A549 (cell line): ENCODE results near the gene PRKAG2. TPM values are rescaled to one million over a fixed set of nuclear protein-coding genes. Genes with fewer than 3 reads are reported as not detected.

Source experiments
- ATAC-seq, 2 experiments: fragments of 200-7000 bp in 1 of 2; fragments of >200 bp in 1 of 2; cut with Nextera tagmentation in 1 of 2; cut with Tn5 transposase in 1 of 2; 3 replicates each; pipeline versions ENCODE4 v1.8.0 to v1.9.1; 2018 to 2020; ENCODE audit warnings: mild to moderate bottlenecking in 1 of 2, moderate library complexity in 1 of 2
- CTCF ChIA-PET: fragments of 300-600 bp; sonication (Branson Sonifier 250); formaldehyde crosslinking; extraction: SDS; loops from one replicate; lab custom pipeline; 2021; ENCODE audit warnings: antibody characterized with exemption, inconsistent platforms; lab: Yijun Ruan, JAX
- POLR2A ChIA-PET: fragments of 350-600 bp; formaldehyde crosslinking; extraction: SDS; loops from one replicate; lab custom pipeline; 2021; ENCODE audit warnings: antibody characterized with exemption, inconsistent platforms; lab: Yijun Ruan, JAX
- DNase-seq, 2 experiments: peaks; one replicate each; pipeline versions ENCODE4 v3.0.0 to v3.0.0-alpha.2; 2011 to 2016; ENCODE audit warnings: low read depth in 1 of 2, low spot score in 1 of 2
- FAIRE-seq: peaks from 2 replicates; lab custom pipeline; 2011; peaks lifted over from hg19 to GRCh38; lab: Jason Lieb, UNC
- H3K27ac ChIP-seq, 2 experiments: fragments of >200 bp; sonication (Bioruptor Twin); formaldehyde crosslinking; 3 replicates each; pipeline ENCODE4 v1.5.1; 2016 to 2017
- H3K4me1 ChIP-seq: fragments of >200 bp; sonication (Bioruptor Twin); formaldehyde crosslinking; 3 replicates; pipeline ENCODE4 v1.6.1; 2016
- H3K4me2 ChIP-seq: fragments of >200 bp; sonication (Bioruptor Twin); formaldehyde crosslinking; 3 replicates; pipeline ENCODE4 v1.6.1; 2016
- H3K4me3 ChIP-seq: fragments of >200 bp; sonication (Bioruptor Twin); formaldehyde crosslinking; 3 replicates; pipeline ENCODE4 v1.5.1; 2016
- H3K9me3 ChIP-seq: fragments of >200 bp; sonication (Bioruptor Twin); formaldehyde crosslinking; 3 replicates; pipeline ENCODE4 v1.6.1; 2016
- BHLHE40 ChIP-seq: IDR thresholded peaks from 2 replicates; pipeline ENCODE4 v1.6.1; 2012; ENCODE audit warnings: low read depth, low read length, inconsistent platforms
- CTCF ChIP-seq: fragments of >200 bp; sonication (Bioruptor Twin); formaldehyde crosslinking; IDR thresholded peaks from 3 replicates; pipeline ENCODE4 v1.5.1; 2016
- HES2 ChIP-seq: fragments of >200 bp; sonication (Bioruptor Twin); formaldehyde crosslinking; IDR thresholded peaks from 2 replicates; pipeline ENCODE4 v1.6.1; 2016
- HEYL ChIP-seq: fragments of 250-450 bp; sonication (Bioruptor Pico); IDR thresholded peaks from 2 replicates; pipeline ENCODE4 v1.8.0; 2021; ENCODE audit warnings: mild to moderate bottlenecking, moderate library complexity
- HMGXB4 ChIP-seq: fragments of 250-450 bp; sonication (Bioruptor Pico); IDR thresholded peaks from 2 replicates; pipeline ENCODE4 v1.5.0; 2021; ENCODE audit warnings: mild to moderate bottlenecking, moderate library complexity, borderline replicate concordance
- HOXB5 ChIP-seq: fragments of 250-450 bp; sonication (Bioruptor Pico); IDR thresholded peaks from 2 replicates; pipeline ENCODE4 v1.5.0; 2020; ENCODE audit warnings: mild to moderate bottlenecking, moderate library complexity
- NFE2L2 ChIP-seq: fragments of 150-350 bp; conservative IDR thresholded peaks from 2 replicates; pipeline ENCODE4 v1.6.1; 2014; ENCODE audit warnings: low read length
- NPAS2 ChIP-seq: fragments of 250-450 bp; sonication (Bioruptor Pico); IDR thresholded peaks from 2 replicates; pipeline ENCODE4 v1.8.0; 2022; ENCODE audit warnings: mild to moderate bottlenecking, moderate library complexity, borderline replicate concordance
- PBX3 ChIP-seq: IDR thresholded peaks from 2 replicates; pipeline ENCODE4 v1.6.1; 2012
- PHF8 ChIP-seq: fragments of 200-600 bp; sonication (generic); IDR thresholded peaks from 2 replicates; pipeline ENCODE4 v1.6.1; 2016; ENCODE audit warnings: low read depth, mild to moderate bottlenecking, antibody characterized with exemption, moderate library complexity, borderline replicate concordance
- POLR2A ChIP-seq: IDR thresholded peaks from 2 replicates; pipeline ENCODE4 v1.6.1; 2012; ENCODE audit warnings: mild to moderate bottlenecking, low read length
- REST ChIP-seq: fragments of 200-600 bp; sonication (generic); IDR thresholded peaks from 2 replicates; pipeline ENCODE4 v1.6.1; 2016; ENCODE audit warnings: antibody characterized with exemption, mild to moderate bottlenecking, moderate library complexity
- TFCP2L1 ChIP-seq: fragments of 250-450 bp; sonication (Bioruptor Pico); IDR thresholded peaks from 2 replicates; pipeline ENCODE4 v1.5.0; 2021; ENCODE audit warnings: mild to moderate bottlenecking
- ZNF302 ChIP-seq: fragments of 250-450 bp; sonication (Bioruptor Pico); IDR thresholded peaks from 2 replicates; pipeline ENCODE4 v1.9.0; 2021; ENCODE audit warnings: inconsistent platforms, mild to moderate bottlenecking, moderate library complexity
- WGBS: methylation state at CpG from one replicate; pipeline ENCODE4 v1.1.6; 2017; ENCODE audit errors: missing lambda C conversion rate; 5-methylcytosine and 5-hydroxymethylcytosine counted together
- polyA plus RNA-seq, 4 experiments: library from polyadenylated mRNA; depleted of rRNA in 3 of 4; stranded (reverse); fragments of >200 nt; fragmentation: RNase III in 1 of 4; extraction: RNeasy Plus Mini Kit Qiagen cat#74134 plus additional on column Dnase treatment in 1 of 4; gene quantifications; 2 replicates in 3 of 4; 3 replicates in 1 of 4; pipeline ENCODE4 v1.2.3, GENCODE V29; 2011 to 2017

PRKAG2 gene
- polyA plus RNA-seq, 2 of the 4 experiments (the other 2 are of a cell fraction), result 26.5 to 31.7 TPM

- peak overlapping the region; percentile 83 to 89 for H3K27ac ChIP-seq
These were observed 179.0 kb downstream of the PRKAG2 start for GRCh38 chr7:151697942-151698341.

GRCh38 chr7:151697515-151697895 lies 179.4 kb downstream of the PRKAG2 start:
- POLR2A ChIA-PET, result interaction anchor here (1.3 kb wide), 1 partner anchor 8 kb away, joined by 3 read pairs; no protein-coding TSS in a partner anchor
- no peak; a peak in 1 of 6 replicates for ATAC-seq

More at GRCh38 chr7:151697942-151698341, 179.0 kb downstream of the PRKAG2 start:
- ChIA-PET POLR2A (no interaction called here), CTCF (interaction anchor here (0.5 to 6.3 kb wide), 14 partner anchors 8 to 85 kb away, joined by 3 to 66 read pairs (median 6); no protein-coding TSS in a partner anchor)
- FAIRE-seq, result no peak
- 92% methylated on average over 5 of the region's 5 CpGs for WGBS
- H3K4me1 ChIP-seq, result peaks cover 66% of the 10 kb centered on the region
- TF ChIP-seq HEYL (CRISPR knock-in tag), result no peak
- TF ChIP-seq, all 56 proteins: peak for 0
- Histone ChIP-seq H3K4me2 (peak overlapping the region; percentile 70; the same call in 2 of the 3 replicates), H3K9me3 (no peaks in the 10 kb centered on the region), H3K4me3 (no peak overlapping the region)
- DNase-seq (no peak), ATAC-seq (no peak)

More at GRCh38 chr7:151697515-151697895, 179.4 kb downstream of the PRKAG2 start:
- CTCF ChIA-PET, result interaction anchor here (1.1 to 6.3 kb wide), 11 partner anchors 9 to 68 kb away, joined by 3 to 66 read pairs (median 8); no protein-coding TSS in a partner anchor
- Histone ChIP-seq H3K4me3 (no peak overlapping the region), H3K9me3 (no peaks in the 10 kb centered on the region), H3K4me1 (peaks cover 70% of the 10 kb centered on the region), H3K27ac (peak overlapping the region; percentile 83 to 89), H3K4me2 (peak overlapping the region; percentile 70)
- no peak for TF ChIP-seq CTCF
- no peak for TF ChIP-seq NFE2L2
- no peak for TF ChIP-seq ZNF302 (CRISPR knock-in tag)
- TF ChIP-seq HEYL (CRISPR knock-in tag), result no peak
- TF ChIP-seq HMGXB4, result no peak
- TF ChIP-seq PHF8, result no peak
- no peak for TF ChIP-seq REST
- TF ChIP-seq NPAS2 (CRISPR knock-in tag), result no peak
- no peak for TF ChIP-seq POLR2A
- TF ChIP-seq TFCP2L1 (CRISPR knock-in tag), result no peak
- no peak for TF ChIP-seq BHLHE40
- TF ChIP-seq PBX3, result no peak
- TF ChIP-seq HOXB5 (CRISPR knock-in tag), result no peak
- no peak for TF ChIP-seq HES2
- DNase-seq (no peak), FAIRE-seq (no peak)
- WGBS, result 88% methylated on average over 9 of the region's 10 CpGs
